Uterine smooth muscle cell (primary cell): ENCODE data around the gene NRAS. TPM values are rescaled to one million over a fixed set of nuclear protein-coding genes. Genes with fewer than 3 reads are reported as not detected.

Experiments used
- total RNA-seq: library from RNA; depleted of rRNA; stranded (reverse); fragments of >200 nt; gene quantifications from 2 replicates; pipeline ENCODE4 v1.2.3, GENCODE V29; 2014

NRAS gene
- total RNA-seq: 48.9 and 71.5 TPM in 2 replicates

GRCh38 chr1:114716304-114717170 is at the start of gene NRAS:
Gene NRAS, minus strand, starts transcription at chr1:114716771. Its CDS starts 611 bp downstream, at chr1:114716160.

GRCh38 chr1:114757455-114758255 is 41.1 kb upstream of the NRAS start, which contains the start of gene CSDE1:
Gene CSDE1, minus strand, starts transcription at chr1:114757984. Its CDS starts 18,094 bp downstream, at chr1:114739890.

DNA sequence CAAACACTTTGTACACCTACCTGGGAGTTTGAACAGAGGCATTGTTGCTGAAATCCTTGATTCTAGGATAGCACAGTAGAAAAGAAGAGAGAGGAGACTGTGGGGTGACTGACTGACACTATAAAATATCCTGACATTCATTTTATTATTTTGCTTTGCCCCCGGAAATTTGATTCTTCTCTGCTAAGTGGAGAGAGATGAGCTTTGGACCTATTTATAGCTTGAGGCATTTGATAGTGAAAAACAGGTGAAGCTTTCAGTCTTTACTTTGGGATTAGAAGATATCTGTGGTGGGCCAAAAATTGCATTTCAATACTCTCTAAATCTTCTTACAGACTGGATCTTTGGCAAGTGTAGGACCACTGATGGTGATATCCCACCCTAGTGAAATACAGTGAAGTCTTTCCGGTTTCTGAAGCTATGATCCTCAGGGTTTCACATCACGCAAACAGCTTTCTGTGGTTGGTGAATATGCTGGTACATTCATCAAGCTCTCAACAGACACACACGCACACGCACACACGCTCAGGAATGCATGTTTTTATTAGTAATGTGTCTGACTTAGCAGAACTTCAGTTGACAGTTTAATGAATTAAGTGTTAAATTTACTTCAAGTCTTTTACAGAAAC is 21.0 kb downstream of the NRAS start, which contains the start of gene AMPD1:
AMPD1 (minus strand) TSS at position 117 of the 629 bp plus-strand sequence; CDS start at position 42, 75 bp downstream.

DNA sequence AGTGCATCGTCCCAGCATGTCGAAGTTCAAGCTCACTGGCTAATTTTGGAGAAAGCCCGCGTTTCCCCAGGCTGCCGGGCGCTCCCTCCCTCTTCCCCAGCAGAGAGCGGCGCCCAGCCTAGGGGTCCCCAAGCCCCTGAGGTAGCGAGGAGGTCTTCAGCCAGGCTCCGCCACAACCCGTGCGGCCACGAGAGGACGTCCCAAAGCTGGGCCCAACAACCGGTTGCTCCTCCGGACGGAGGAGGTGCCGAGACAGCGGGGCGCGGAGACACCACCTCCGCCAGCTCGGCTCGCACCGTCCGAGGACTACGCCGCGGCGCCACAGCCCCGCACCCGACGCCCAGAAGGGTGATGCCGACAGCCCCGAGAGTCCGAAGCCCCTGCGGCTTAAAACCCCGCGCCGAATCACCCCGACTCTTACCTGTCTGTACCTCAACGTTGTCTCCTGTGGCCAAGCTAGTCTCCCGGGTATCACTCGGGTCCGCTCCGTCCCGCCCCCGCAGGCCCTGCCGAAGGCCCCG is 46.9 kb downstream of the NRAS start, which contains the start of gene DENND2C:
DENND2C (minus strand) TSS at position 488 of the 521 bp plus-strand sequence. CDS start 44,065 bp downstream, outside the sequence.

Other genes with a start within 250 kb of the NRAS start
- gene TRIM33, start 205.6 kb downstream of the NRAS start, total RNA-seq: 28.9 and 30.6 TPM in 2 replicates
- 48.1 and 61.5 TPM in 2 replicates for gene BCAS2, start 135.2 kb downstream of the NRAS start, total RNA-seq
- gene DENND2C, start 46.7 kb downstream of the NRAS start, total RNA-seq: 1.6 and 1.9 TPM in 2 replicates
- gene AMPD1, start 21.2 kb downstream of the NRAS start, total RNA-seq: not detected in 2 replicates
- 741 and 838 TPM in 2 replicates for gene CSDE1, start 41.2 kb upstream of the NRAS start, total RNA-seq
- gene SIKE1, start 63.9 kb upstream of the NRAS start, total RNA-seq: 49.2 and 64.1 TPM in 2 replicates
- not detected in 2 replicates for gene SYCP1, start 138.1 kb upstream of the NRAS start, total RNA-seq